GM08714 (cell line): Measurements from ENCODE around the gene TRIM3.

Experiments used
- H3K4me3 ChIP-seq: fragments of 200-500 bp; sonication (Bioruptor generic); 2 replicates; pipeline ENCODE4 v1.5.1; 2014; ENCODE audit warnings: mild to moderate bottlenecking, low read length, inconsistent platforms
- ZNF274 ChIP-seq: IDR thresholded peaks from 2 replicates; pipeline ENCODE4 v1.6.1; 2012; ENCODE audit warnings: mild to moderate bottlenecking, low read depth, low read length

TRIM3 gene

GRCh38 chr11:6468712-6469495 lies 4.8 kb downstream of the TRIM3 start:
- H3K4me3 ChIP-seq, result no peak overlapping the region
- TF ChIP-seq ZNF274, result no peak

- H3K4me3 ChIP-seq, result no peak overlapping the region
- TF ChIP-seq ZNF274, result no peak
Measured at GRCh38 chr11:6459099-6459450, 14.7 kb downstream of the TRIM3 start.

GRCh38 chr11:6458352-6459098 lies 15.2 kb downstream of the TRIM3 start:
- no peak overlapping the region for H3K4me3 ChIP-seq
- no peak for TF ChIP-seq ZNF274

- no peak overlapping the region for H3K4me3 ChIP-seq
Measured at GRCh38 chr11:6457581-6458320, 16.0 kb downstream of the TRIM3 start.

GRCh38 chr11:6456361-6457073 lies 17.2 kb downstream of the TRIM3 start:
- H3K4me3 ChIP-seq, result no peak overlapping the region
- no peak for TF ChIP-seq ZNF274

More at GRCh38 chr11:6457581-6458320, 16.0 kb downstream of the TRIM3 start:
- TF ChIP-seq ZNF274, result no peak

GRCh38 chr11:6455070-6455469 lies 18.7 kb downstream of the TRIM3 start:
- no peak overlapping the region for H3K4me3 ChIP-seq
- no peak for TF ChIP-seq ZNF274

GRCh38 chr11:6453152-6453551 lies 20.6 kb downstream of the TRIM3 start:
- TF ChIP-seq ZNF274, result no peak
- no peak overlapping the region for H3K4me3 ChIP-seq

- H3K4me3 ChIP-seq, result no peak overlapping the region
- TF ChIP-seq ZNF274, result no peak
Measured at GRCh38 chr11:6452219-6452618, 21.5 kb downstream of the TRIM3 start.

- TF ChIP-seq ZNF274, result no peak
- no peak overlapping the region for H3K4me3 ChIP-seq
Measured at GRCh38 chr11:6448574-6448973, 25.2 kb downstream of the TRIM3 start.

- H3K4me3 ChIP-seq, result no peak overlapping the region
- no peak for TF ChIP-seq ZNF274
Measured at GRCh38 chr11:6443269-6444003, 30.3 kb downstream of the TRIM3 start.

GRCh38 chr11:6442441-6442840 lies 31.3 kb downstream of the TRIM3 start:
- no peak for TF ChIP-seq ZNF274

GRCh38 chr11:6440906-6441358 lies 32.8 kb downstream of the TRIM3 start, which contains the start of gene HPX:
Gene HPX, minus strand, starts transcription at chr11:6440987. Its CDS starts 24 bp downstream, at chr11:6440963.
- TF ChIP-seq ZNF274, result no peak
- H3K4me3 ChIP-seq, result no peak within 1 kb of the TSS

More at GRCh38 chr11:6442441-6442840, 31.3 kb downstream of the TRIM3 start:
- H3K4me3 ChIP-seq, result no peak overlapping the region

GRCh38 chr11:6438979-6439571 lies 34.7 kb downstream of the TRIM3 start:
- TF ChIP-seq ZNF274, result no peak

More at GRCh38 chr11:6438979-6439571, 34.7 kb downstream of the TRIM3 start:
- H3K4me3 ChIP-seq, result no peak overlapping the region
